Gastrocnemius medialis (tissue), 4 donors: ENCODE results near the gene THRAP3. TPM values are rescaled to one million over a fixed set of nuclear protein-coding genes. Genes with fewer than 3 reads are reported as not detected.

Experiments
- ATAC-seq, 2 donors: fragments of 150-250 bp; one replicate each; pipeline ENCODE4 v1.9.1; 2016
- DNase-seq, 2 donors: peaks; one replicate each; pipeline ENCODE4 v3.0.0-alpha.2; 2019
- H3K27ac ChIP-seq, 4 donors: fragments of 200-600 bp; sonication (generic); 1 replicate in 1 of 4; 2 replicates in 3 of 4; pipeline ENCODE4 v1.5.1; 2016 to 2018; ENCODE audit warnings: mild to moderate bottlenecking in 2 of 4, moderate library complexity in 1 of 4
- H3K27me3 ChIP-seq, 3 donors: fragments of 200-600 bp; sonication (generic) in 2 of 3; 1 replicate in 1 of 3; 2 replicates in 2 of 3; pipeline versions ENCODE4 v1.5.1 to v1.6.0; 2016 to 2019; ENCODE audit warnings: mild to moderate bottlenecking in 1 of 3, moderate library complexity in 1 of 3
- H3K36me3 ChIP-seq, 2 donors: fragments of 200-600 bp; sonication (generic) in 1 of 2; one replicate each; pipeline ENCODE4 v1.5.1; 2017 to 2018
- H3K4me1 ChIP-seq, 2 donors: fragments of 200-600 bp; sonication (generic) in 1 of 2; one replicate each; pipeline ENCODE4 v1.5.1; 2016 to 2017; ENCODE audit warnings: mild to moderate bottlenecking in 2 of 2
- H3K4me3 ChIP-seq, 4 donors: fragments of 200-600 bp; sonication (generic) in 3 of 4; 1 replicate in 1 of 4; 2 replicates in 3 of 4; pipeline ENCODE4 v1.5.1; 2016 to 2019; ENCODE audit warnings: mild to moderate bottlenecking in 2 of 4
- H3K9me3 ChIP-seq, 3 donors: fragments of 200-600 bp; sonication (generic) in 2 of 3; 1 replicate in 1 of 3; 2 replicates in 2 of 3; pipeline ENCODE4 v1.5.1; 2016 to 2019
- CTCF ChIP-seq, 5 experiments: fragments of 450-650 bp in 3 of 5; fragments of 200-600 bp in 2 of 5; sonication (generic) in 2 of 5; IDR thresholded peaks in 4 of 5; conservative IDR thresholded peaks in 1 of 5; 1 replicate in 4 of 5; 2 replicates in 1 of 5; pipeline ENCODE4 v1.5.1; 2016 to 2019; ENCODE audit warnings: antibody characterized with exemption in 5 of 5, mild to moderate bottlenecking in 3 of 5, moderate library complexity in 3 of 5
- POLR2A ChIP-seq, 2 donors: fragments of 450-650 bp; IDR thresholded peaks; one replicate each; pipeline ENCODE4 v1.6.1; 2017; ENCODE audit warnings: antibody characterized with exemption in 2 of 2, mild to moderate bottlenecking in 2 of 2, moderate library complexity in 2 of 2
- in situ Hi-C, 4 donors: fragments of 200-750 bp; cut with MboI; loops; one replicate each; pipeline versions ENCODE4 v1.15.0 to v1.8.0; 2017; ENCODE audit warnings: low sequenced_read_pairs in 4 of 4
- intact Hi-C: fragments of 100-400 bp; cut with DNase I; formaldehyde crosslinking; loops from one replicate; pipeline ENCODE4 v1.15.1; 2023; ENCODE audit warnings: low total_unique reads
- total RNA-seq, 4 donors: library from RNA; depleted of rRNA; stranded (reverse); fragments of >200 nt; gene quantifications; one replicate each; pipeline versions ENCODE4 v1.1.0 to v1.2.3, GENCODE V29; 2016

THRAP3 gene
- total RNA-seq, 4 donors from 2014 or later = 88.2 to 174 (median 146) TPM

GRCh38 chr1:36305915-36306209, 81.6 kb downstream of the THRAP3 start:
- Histone ChIP-seq H3K27ac (peak overlapping the region; percentile 74 to 79 (median 77)), H3K4me1 (peaks cover 8 to 15% of the 10 kb centered on the region in 2 donors), H3K4me3 (peak overlapping the region; percentile 65 to 87 (median 75)), H3K27me3 (no peaks in the 10 kb centered on the region), H3K9me3 (no peaks in the 10 kb centered on the region), H3K36me3 (peaks cover 0 to 39% of the 10 kb centered on the region in 2 donors)
- DNase-seq (no peak), ATAC-seq (peak; percentile 7 to 12)
- intact Hi-C loops (no loop called here), in situ Hi-C loops (loop anchor here in 1 of 4 donors (25.0 kb wide), 1 partner anchor 106 kb away; no protein-coding TSS in a partner anchor)
- TF ChIP-seq POLR2A (IDR thresholded peaks at IDR 0.05) (no peak), CTCF (IDR thresholded peaks at IDR 0.05 in 4 of 5, conservative IDR thresholded peaks at IDR 0.05 in 1 of 5) (no peak)

DNA sequence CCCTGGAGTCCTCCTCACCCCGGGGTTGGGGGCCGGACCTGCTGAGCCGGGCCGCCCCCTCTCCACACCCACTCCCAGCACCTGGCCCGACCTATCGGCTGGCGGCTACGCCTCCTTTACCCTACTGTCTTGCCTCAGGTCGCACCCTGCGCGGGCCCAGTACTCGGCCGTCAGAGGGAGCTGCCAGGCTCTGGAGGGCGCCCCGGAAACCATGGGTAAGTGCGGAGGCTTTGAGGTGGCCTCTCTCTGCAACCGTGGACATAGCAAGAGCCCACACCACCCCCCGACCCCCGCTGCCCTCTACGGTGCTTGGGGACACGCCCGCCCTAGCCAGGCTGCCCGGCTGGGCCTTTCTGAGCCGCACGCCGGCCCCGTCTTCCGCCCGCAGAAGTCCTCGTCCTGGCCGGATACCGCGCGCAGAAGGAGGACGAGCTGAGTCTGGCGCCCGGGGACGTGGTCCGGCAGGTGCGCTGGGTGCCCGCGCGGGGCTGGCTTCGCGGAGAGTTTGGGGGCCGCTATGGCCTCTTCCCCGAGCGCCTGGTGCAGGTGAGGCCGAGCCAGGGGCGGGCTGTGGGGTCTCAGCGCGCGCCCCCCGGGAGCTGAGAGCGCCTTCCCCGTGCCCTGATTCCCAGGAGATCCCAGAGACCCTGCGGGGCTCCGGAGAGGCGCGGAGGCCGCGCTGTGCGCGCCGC, 82.1 kb downstream of the THRAP3 start, which contains the start of gene SH3D21:
Gene SH3D21 (plus strand): TSS at position 159 of the 692 bp plus-strand sequence. CDS start 53 bp downstream, at position 212.
- intact Hi-C loops = no loop called here
- ATAC-seq (peak; percentile 48 to 66), DNase-seq (peak in 1 of 2 donors; percentile 61)
- Histone ChIP-seq H3K9me3 (no peaks in the 10 kb centered on the region), H3K27me3 (no peaks in the 10 kb centered on the region), H3K4me1 (peaks cover 8 to 15% of the 10 kb centered on the region in 2 donors), H3K4me3 (peak within 1 kb of the TSS; percentile 65 to 87 (median 75)), H3K36me3 (peaks cover 0 to 34% of the 10 kb centered on the region in 2 donors), H3K27ac (peak within 1 kb of the TSS; percentile 74 to 79 (median 77))
- in situ Hi-C loops = loop anchor here in 1 of 4 donors (25.0 kb wide), 1 partner anchor 106 kb away; no protein-coding TSS in a partner anchor
- TF ChIP-seq POLR2A (IDR thresholded peaks at IDR 0.05) (no peak), CTCF (IDR thresholded peaks at IDR 0.05 in 4 of 5, conservative IDR thresholded peaks at IDR 0.05 in 1 of 5) (peak in 1 of 5 experiments; percentile 37)

GRCh38 chr1:36306902-36307456, 82.7 kb downstream of the THRAP3 start:
- in situ Hi-C loops = loop anchor here in 1 of 4 donors (25.0 kb wide), 1 partner anchor 105 kb away; no protein-coding TSS in a partner anchor
- Histone ChIP-seq H3K9me3 (no peaks in the 10 kb centered on the region), H3K27me3 (no peaks in the 10 kb centered on the region), H3K36me3 (peaks cover 0 to 28% of the 10 kb centered on the region in 2 donors), H3K4me1 (peaks cover 8 to 15% of the 10 kb centered on the region in 2 donors), H3K4me3 (peak overlapping the region; percentile 65 to 87 (median 75)), H3K27ac (peak overlapping the region; percentile 74 to 79 (median 77))
- intact Hi-C loops = no loop called here
- ATAC-seq (peak; percentile 79 to 82), DNase-seq (peak; percentile 72 to 84)
- peak; percentile 50 to 61 for TF ChIP-seq POLR2A (IDR thresholded peaks at IDR 0.05)
- no peak for TF ChIP-seq CTCF (IDR thresholded peaks at IDR 0.05 in 4 of 5, conservative IDR thresholded peaks at IDR 0.05 in 1 of 5)

DNA sequence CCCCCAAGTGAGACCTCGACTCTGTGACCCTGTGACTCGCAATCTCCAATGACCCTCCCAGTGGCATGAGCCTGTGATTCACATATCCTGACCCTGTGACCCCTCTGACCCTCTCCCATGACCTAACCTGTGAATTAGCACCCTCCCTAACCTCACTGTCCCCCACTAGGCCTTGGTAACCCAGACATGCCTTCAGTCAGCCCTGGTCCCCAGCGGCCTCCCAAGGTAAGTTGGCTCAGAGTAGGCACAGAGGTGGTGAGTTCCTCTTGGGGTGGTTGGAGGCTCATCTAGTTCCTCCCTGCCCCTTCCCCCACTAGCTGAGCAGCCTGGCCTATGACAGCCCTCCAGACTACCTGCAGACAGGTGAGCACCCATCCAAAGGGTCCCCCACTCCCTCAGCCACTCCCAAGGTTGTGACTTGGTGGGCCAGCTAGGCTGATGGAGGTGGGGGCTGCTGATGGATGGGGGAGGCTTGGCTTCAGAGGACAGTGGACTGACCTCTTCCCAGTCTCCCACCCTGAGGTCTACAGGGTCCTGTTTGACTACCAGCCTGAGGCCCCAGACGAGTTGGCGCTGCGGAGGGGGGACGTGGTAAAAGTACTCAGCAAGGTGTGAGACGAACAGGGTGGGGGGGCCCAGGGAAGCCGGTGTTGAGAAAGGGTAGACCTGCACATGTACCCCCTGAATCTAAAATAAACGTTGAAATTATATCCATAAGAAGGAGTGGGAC, 83.5 kb downstream of the THRAP3 start:
- ATAC-seq = no peak
- H3K27ac ChIP-seq = peak overlapping the region in 1 of 4 donors; percentile 74
- in situ Hi-C loops = loop anchor here in 1 of 4 donors (25.0 kb wide), 1 partner anchor 105 kb away; no protein-coding TSS in a partner anchor

More for the DNA sequence above, 83.5 kb downstream of the THRAP3 start:
- H3K27me3 ChIP-seq = no peaks in the 10 kb centered on the region
- H3K9me3 ChIP-seq = no peaks in the 10 kb centered on the region
- peaks cover 8 to 15% of the 10 kb centered on the region in 2 donors for H3K4me1 ChIP-seq
- H3K36me3 ChIP-seq = peaks cover 0 to 20% of the 10 kb centered on the region in 2 donors
- TF ChIP-seq POLR2A (IDR thresholded peaks at IDR 0.05) (no peak), CTCF (IDR thresholded peaks at IDR 0.05 in 4 of 5, conservative IDR thresholded peaks at IDR 0.05 in 1 of 5) (no peak)
- peak overlapping the region in 2 of 4 donors; percentile 65 to 78 for H3K4me3 ChIP-seq
- no peak for DNase-seq
- intact Hi-C loops = no loop called here
